Cardiac fibroblast (primary cell): ENCODE measurements around the gene EMC10.

Source experiments
- DNase-seq, 2 donors: peaks; one replicate each; pipeline versions ENCODE4 v3.0.0 to v3.0.0-alpha.2; 2010; ENCODE audit warnings: low read depth in 2 of 2
- H3K4me3 ChIP-seq, 2 donors: replicated peaks in 1 of 2; 1 replicate in 1 of 2; 2 replicates in 1 of 2; pipeline ENCODE4 v1.5.1; 2011; ENCODE audit warnings: low read depth in 2 of 2, low read length in 2 of 2, mild to moderate bottlenecking in 2 of 2, moderate library complexity in 1 of 2
- CTCF ChIP-seq: IDR thresholded peaks from one replicate; pipeline ENCODE4 v1.5.1; 2011; ENCODE audit warnings: low read depth, mild to moderate bottlenecking, low read length, inconsistent platforms

The EMC10 gene

DNA sequence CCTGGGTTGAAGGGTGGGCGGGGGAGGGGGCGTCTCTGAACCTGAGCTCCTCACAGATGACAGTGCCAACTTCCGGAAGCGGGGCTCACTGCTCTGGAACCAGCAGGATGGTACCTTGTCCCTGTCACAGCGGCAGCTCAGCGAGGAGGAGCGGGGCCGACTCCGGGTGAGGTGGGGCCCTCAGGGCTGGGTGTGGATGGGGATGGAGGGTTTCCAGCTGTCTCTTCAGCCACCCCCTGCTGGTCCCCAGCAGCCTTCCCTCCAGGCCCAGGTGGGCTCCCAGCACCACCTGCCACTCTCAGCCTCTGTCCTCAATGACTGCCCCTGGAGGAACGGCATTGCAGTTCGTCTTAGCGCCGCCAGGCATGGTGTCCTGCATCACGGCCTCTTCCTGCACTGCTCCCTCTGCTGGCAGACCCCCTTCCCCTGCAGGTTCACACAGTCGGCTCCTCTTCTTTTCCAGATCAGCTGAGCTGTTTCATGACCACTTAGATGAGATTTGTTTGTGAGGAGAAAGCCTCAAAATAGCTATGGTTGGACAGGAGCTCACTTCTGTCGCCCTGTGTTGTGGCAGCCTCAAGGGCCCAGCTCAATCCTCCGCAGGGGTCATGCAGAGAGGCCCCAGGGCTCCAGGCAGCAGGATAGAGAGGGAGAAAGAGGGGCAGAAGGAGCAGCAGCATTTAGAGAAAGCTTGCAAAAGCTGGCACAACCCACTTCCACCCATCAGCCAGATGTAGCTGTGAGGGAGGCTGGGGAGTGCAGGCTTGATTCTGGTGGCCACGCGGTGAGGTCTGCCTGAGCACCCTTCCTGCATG lies 2.8 kb downstream of the EMC10 start:
- peak; percentile 83 for TF ChIP-seq CTCF
- DNase-seq = peak; percentile 60 to 61
- no peak overlapping the region for H3K4me3 ChIP-seq

DNA sequence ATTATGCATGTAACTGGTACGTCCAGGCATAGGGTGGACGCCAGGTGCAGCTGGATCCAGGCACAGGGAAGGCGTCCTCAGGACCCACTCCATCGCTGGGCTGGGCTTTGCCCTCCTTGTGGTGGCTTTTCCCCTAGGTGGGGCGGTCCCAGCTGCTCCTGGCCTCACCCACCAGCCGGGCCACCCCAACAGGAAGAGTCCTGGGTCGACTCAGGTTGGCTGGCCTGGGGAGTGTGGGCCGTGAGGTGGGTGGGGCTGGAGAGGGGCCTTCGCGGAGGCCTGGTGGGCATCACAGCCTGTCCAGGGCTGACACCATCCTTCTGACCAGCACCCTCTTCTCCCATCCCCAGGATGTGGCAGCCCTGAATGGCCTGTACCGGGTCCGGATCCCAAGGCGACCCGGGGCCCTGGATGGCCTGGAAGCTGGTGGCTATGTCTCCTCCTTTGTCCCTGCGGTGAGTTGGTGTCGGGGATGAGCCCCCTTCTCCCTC lies 3.5 kb downstream of the EMC10 start:
- no peak overlapping the region for H3K4me3 ChIP-seq
- no peak for TF ChIP-seq CTCF
- no peak for DNase-seq

DNA sequence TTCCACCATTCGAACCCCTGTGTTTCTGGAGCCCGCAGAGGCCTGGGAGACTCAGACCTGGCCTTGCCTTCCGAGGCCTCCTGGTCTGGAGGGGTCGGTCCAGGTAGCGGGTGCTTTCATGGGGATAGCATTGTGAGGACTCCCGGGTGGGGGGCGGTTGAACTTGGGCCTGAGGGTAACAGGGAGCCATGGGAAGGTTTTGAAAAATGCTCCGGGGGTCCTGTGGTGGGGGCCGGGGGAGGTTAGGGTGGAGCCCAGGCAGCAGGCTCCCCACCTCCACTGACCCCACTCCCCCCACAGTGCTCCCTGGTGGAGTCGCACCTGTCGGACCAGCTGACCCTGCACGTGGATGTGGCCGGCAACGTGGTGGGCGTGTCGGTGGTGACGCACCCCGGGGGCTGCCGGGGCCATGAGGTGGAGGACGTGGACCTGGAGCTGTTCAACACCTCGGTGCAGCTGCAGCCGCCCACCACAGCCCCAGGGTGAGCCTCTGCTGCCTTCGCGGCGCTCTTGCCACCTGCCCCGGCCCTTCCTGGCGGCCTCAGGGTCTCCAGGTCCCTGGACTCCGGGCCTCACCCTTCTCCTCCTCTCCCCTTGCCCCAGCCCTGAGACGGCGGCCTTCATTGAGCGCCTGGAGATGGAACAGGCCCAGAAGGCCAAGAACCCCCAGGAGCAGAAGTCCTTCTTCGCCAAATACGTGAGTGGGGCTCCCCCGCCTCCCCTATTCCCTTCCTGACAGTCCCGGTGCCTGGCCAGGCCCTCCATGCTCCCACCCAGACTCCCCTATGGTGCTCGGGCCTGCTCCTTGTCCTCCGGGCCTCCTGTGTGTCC lies 4.2 kb downstream of the EMC10 start:
- H3K4me3 ChIP-seq = no peak overlapping the region
- TF ChIP-seq CTCF = no peak
- no peak for DNase-seq

GRCh38 chr19:50481351-50482149 lies 5.2 kb downstream of the EMC10 start:
- no peak for TF ChIP-seq CTCF
- no peak for DNase-seq
- H3K4me3 ChIP-seq = no peak overlapping the region

DNA sequence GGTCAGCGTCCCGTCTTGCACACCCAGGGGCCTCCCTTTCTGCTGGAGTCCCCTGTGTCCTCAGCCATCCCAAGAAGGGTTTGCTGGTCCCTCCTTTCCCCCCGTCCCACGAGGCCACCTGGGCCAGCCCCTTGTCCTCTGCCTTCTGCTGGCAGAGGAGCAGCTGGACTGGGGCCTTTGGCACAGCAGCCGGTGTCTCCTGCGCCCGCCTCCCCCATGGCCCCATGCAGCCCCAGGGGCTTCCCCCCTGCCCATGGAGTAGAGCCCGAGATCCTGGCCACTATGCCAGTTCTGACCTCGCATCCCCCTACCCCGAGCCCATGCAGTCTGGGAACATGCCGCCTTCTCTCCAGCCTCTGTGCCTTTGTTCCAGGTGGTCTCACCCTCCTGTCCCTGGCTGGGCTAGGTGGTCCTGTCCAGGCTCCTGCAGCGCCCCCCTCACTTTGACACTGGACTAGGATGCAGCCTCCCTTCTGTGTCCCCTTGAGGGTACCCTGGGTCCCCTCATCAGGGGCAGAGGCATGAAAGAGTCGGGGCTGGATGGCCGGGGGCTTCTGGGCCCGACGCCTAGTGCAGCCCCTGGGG lies 6.1 kb downstream of the EMC10 start:
- no peak overlapping the region for H3K4me3 ChIP-seq

More for the DNA sequence above, 6.1 kb downstream of the EMC10 start:
- TF ChIP-seq CTCF = no peak
- DNase-seq = no peak
